Astrocyte of the cerebellum (primary cell): ENCODE data around the gene PTPRC.
A peak's percentile ranks its signal among the peaks of the same experiment; 100 is the strongest.

Experiments used
- DNase-seq: peaks from one replicate; pipeline ENCODE4 v3.0.0-alpha.2; 2011; ENCODE audit warnings: low read depth
- H3K4me3 ChIP-seq: 2 replicates; pipeline ENCODE4 v1.5.1; 2011; ENCODE audit warnings: mild to moderate bottlenecking, low read depth, low read length, moderate library complexity
- CTCF ChIP-seq: IDR thresholded peaks from 2 replicates; pipeline ENCODE4 v1.5.1; 2012; ENCODE audit warnings: low read length, low read depth, moderate library complexity, mild to moderate bottlenecking; ENCODE audit errors: missing control alignments
- in situ Hi-C: cut with HindIII; loops from 2 replicates; pipeline ENCODE4 v1.10.0; 2017; ENCODE audit warnings: low sequenced_read_pairs

Gene PTPRC

DNA sequence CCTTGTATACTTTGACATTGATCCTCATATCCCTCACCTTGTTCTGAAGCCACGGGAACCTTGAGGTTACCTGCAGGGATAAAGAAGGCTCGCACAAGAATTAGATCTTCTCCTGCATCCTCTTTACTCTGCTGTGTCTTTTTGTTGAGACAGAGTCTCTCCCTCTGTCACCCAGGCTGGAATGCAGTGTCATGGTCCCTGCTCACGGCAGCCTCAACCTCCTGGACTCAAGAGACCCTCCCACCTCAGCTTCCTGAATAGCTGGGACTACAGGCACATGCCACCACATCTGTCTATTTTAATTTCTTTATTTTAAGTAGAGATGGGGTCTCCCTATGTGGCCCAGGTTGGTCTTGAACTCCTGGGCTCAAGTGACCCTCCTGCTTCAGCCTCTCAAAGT, 134.7 kb downstream of the PTPRC start:
- TF ChIP-seq CTCF = no peak
- DNase-seq = no peak
- H3K4me3 ChIP-seq = no peak overlapping the region
- in situ Hi-C loops = loop anchor here (25.0 kb wide), 1 partner anchor 739 kb away; no protein-coding TSS in a partner anchor

GRCh38 chr1:198774421-198774820, 135.6 kb downstream of the PTPRC start:
- TF ChIP-seq CTCF = no peak
- no peak for DNase-seq
- in situ Hi-C loops = loop anchor here (25.0 kb wide), 1 partner anchor 738 kb away; no protein-coding TSS in a partner anchor
- no peak overlapping the region for H3K4me3 ChIP-seq

GRCh38 chr1:198775606-198776005, 136.8 kb downstream of the PTPRC start:
- no peak for TF ChIP-seq CTCF
- in situ Hi-C loops = no loop called here
- no peak overlapping the region for H3K4me3 ChIP-seq
- peak; percentile 84 for DNase-seq

- no peak overlapping the region for H3K4me3 ChIP-seq
- in situ Hi-C loops = no loop called here
- TF ChIP-seq CTCF = no peak
- peak; percentile 89 for DNase-seq
Observed at GRCh38 chr1:198776602-198777029, 137.8 kb downstream of the PTPRC start.

GRCh38 chr1:198778049-198778448, 139.2 kb downstream of the PTPRC start:
- no peak overlapping the region for H3K4me3 ChIP-seq
- peak; percentile 36 for DNase-seq
- no peak for TF ChIP-seq CTCF
- in situ Hi-C loops = no loop called here

DNA sequence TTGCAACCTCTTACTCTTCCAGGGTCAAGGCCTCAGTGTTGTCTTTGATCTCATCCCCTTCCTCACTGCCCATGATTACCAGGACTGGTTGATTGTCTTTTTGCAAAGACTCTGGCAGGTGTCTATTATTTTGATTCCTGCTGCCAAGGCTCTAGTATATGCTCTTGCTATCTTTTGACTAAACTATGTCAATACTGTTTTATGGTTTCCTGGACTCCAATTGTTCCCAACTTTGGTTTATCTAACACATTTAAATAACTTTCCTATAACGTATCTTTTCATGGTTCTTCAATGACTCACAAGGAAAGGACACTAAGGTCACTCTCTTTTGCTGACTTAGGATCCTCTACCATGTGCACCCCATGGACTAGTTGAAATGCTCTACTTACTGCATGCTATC, 141.5 kb downstream of the PTPRC start:
- H3K4me3 ChIP-seq = no peak overlapping the region
- in situ Hi-C loops = no loop called here
- DNase-seq = no peak
- no peak for TF ChIP-seq CTCF
